Upper lobe of left lung (tissue), 6 donors: ENCODE data around the gene ARAP1. TPM values are rescaled to one million over a fixed set of nuclear protein-coding genes. Genes with fewer than 3 reads are reported as not detected.

Source experiments
- ATAC-seq, 2 donors: fragments of 200-7000 bp; cut with Tn5 transposase; one replicate each; pipeline ENCODE4 v1.9.1; 2022; ENCODE audit warnings: mild to moderate bottlenecking in 2 of 2, moderate library complexity in 2 of 2; ENCODE audit not compliant: low FRiP score in 2 of 2
- DNase-seq, 2 donors: peaks; one replicate each; pipeline ENCODE4 v3.0.0-alpha.2; 2019 to 2020
- H3K27ac ChIP-seq, 4 donors: fragments of 200-600 bp; sonication (generic); one replicate each; pipeline ENCODE4 v1.5.1; 2016 to 2019
- H3K27me3 ChIP-seq, 4 donors: fragments of 200-600 bp; sonication (generic); one replicate each; pipeline ENCODE4 v1.5.1; 2017 to 2019
- H3K36me3 ChIP-seq, 4 donors: fragments of 200-600 bp; sonication (generic); one replicate each; pipeline ENCODE4 v1.5.1; 2016 to 2019
- H3K4me1 ChIP-seq, 4 donors: fragments of 200-600 bp; sonication (generic); one replicate each; pipeline ENCODE4 v1.5.1; 2018 to 2019
- H3K4me3 ChIP-seq, 4 donors: fragments of 200-600 bp; sonication (generic); one replicate each; pipeline ENCODE4 v1.5.1; 2017 to 2019; ENCODE audit warnings: mild to moderate bottlenecking in 2 of 4, moderate library complexity in 1 of 4
- H3K9me3 ChIP-seq, 4 donors: fragments of 200-600 bp; sonication (generic); one replicate each; pipeline ENCODE4 v1.5.1; 2018 to 2019
- EP300 ChIP-seq, 4 donors: sonication (generic); formaldehyde crosslinking; IDR thresholded peaks; one replicate each; pipeline ENCODE4 v1.5.1; 2017; ENCODE audit warnings: antibody characterized with exemption in 4 of 4, control low read depth in 2 of 4
- POLR2A ChIP-seq, 4 donors: fragments of 450-650 bp; IDR thresholded peaks; one replicate each; pipeline ENCODE4 v1.5.1; 2016 to 2017; ENCODE audit warnings: antibody characterized with exemption in 4 of 4, mild to moderate bottlenecking in 2 of 4
- POLR2AphosphoS5 ChIP-seq, 2 donors: sonication (generic); formaldehyde crosslinking; IDR thresholded peaks; one replicate each; pipeline ENCODE4 v1.5.1; 2017; ENCODE audit warnings: antibody characterized with exemption in 2 of 2
- WGBS, 2 donors: methylation state at CpG; one replicate each; pipeline ENCODE4 v1.1.5; 2017 to 2018; 5-methylcytosine and 5-hydroxymethylcytosine counted together
- total RNA-seq, 6 donors: library from RNA; depleted of rRNA in 4 of 6; stranded (reverse); fragments of >200 nt in 4 of 6; gene quantifications; one replicate each; pipeline versions ENCODE4 v1.1.0 to v1.2.1, GENCODE V29; 2016 to 2021
- TF ChIP-seq, protein P1 (sequence below), 6 experiments: fragments of 450-650 bp in 4 of 6; fragments of 200-600 bp in 2 of 6; sonication (generic) in 2 of 6; IDR thresholded peaks; one replicate each; pipeline ENCODE4 v1.5.1; 2016 to 2019; ENCODE audit warnings: antibody characterized with exemption in 6 of 6
- donor health status: DM: no; HTN: no; CAD: no; lungs with moderate emphysema.
- donor health status: DM: no; HTN: yes; CAD: no; lungs with severe emphysema.

Gene ARAP1
- total RNA-seq, 6 donors from 2014 or later, result 217 to 1,154 (median 269) TPM

DNA sequence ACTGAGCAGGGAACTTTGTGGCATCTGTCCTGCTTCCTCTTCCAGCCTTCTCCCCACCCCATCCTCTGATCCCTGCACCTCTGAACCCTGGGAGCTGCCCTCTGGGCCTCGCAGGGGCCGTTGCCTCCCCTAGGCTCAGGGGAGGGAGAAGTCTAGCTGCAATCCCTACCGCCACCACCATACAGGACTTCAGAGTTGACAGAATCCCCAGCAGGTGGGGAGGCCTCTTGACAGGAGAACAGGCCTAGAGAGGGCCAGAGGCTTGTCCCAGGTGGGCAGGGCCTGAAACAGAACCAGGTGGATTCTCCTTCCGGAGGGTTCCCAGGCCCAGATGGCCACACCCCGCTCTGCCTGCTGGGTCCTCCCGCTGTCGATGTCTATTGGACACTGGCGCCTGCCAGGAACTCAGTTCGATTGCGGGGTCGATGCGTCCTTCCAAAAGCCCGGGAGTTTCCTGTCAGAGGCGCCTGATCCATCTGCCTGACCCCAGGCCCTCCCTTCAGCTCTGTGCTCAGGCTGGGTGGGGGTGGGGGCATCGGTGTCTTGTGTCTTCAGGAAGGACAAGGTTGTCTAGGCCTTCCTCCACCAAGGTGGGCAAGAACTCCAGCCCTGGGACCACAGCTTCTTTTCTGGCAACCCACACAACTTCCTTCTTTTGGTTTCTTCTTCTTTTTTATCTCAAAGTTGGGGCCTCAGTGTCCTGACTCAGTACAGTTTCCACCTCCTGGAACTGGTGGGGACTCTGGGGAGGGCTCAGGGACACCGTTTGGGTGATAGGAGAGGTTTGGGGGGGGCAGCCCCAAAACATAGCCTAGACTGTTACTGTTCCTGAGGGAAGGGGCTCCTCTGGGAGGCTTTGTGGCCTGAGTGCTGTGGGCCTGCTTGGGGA, 35.3 kb upstream of the ARAP1 start:
- Histone ChIP-seq H3K27me3 (no peaks in the 10 kb centered on the region), H3K9me3 (no peaks in the 10 kb centered on the region), H3K36me3 (no peaks in the 10 kb centered on the region), H3K27ac (peak overlapping the region; percentile 60 to 83 (median 71)), H3K4me1 (peaks cover 20 to 58% (median 48%) of the 10 kb centered on the region in 4 donors), H3K4me3 (no peak overlapping the region)
- WGBS, 2 donors, result 45 to 51% methylated on average over 12 of the region's 16 CpGs
- peak in 1 of 2 donors; percentile 58 for DNase-seq
- TF ChIP-seq, protein P1, sequence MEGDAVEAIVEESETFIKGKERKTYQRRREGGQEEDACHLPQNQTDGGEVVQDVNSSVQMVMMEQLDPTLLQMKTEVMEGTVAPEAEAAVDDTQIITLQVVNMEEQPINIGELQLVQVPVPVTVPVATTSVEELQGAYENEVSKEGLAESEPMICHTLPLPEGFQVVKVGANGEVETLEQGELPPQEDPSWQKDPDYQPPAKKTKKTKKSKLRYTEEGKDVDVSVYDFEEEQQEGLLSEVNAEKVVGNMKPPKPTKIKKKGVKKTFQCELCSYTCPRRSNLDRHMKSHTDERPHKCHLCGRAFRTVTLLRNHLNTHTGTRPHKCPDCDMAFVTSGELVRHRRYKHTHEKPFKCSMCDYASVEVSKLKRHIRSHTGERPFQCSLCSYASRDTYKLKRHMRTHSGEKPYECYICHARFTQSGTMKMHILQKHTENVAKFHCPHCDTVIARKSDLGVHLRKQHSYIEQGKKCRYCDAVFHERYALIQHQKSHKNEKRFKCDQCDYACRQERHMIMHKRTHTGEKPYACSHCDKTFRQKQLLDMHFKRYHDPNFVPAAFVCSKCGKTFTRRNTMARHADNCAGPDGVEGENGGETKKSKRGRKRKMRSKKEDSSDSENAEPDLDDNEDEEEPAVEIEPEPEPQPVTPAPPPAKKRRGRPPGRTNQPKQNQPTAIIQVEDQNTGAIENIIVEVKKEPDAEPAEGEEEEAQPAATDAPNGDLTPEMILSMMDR (IDR thresholded peaks at IDR 0.05), result peak in 3 of 6 experiments; percentile 20 to 36 (median 35)
- TF ChIP-seq EP300 (IDR thresholded peaks at IDR 0.05), result no peak
- peak in 1 of 2 donors; percentile 31 for ATAC-seq

DNA sequence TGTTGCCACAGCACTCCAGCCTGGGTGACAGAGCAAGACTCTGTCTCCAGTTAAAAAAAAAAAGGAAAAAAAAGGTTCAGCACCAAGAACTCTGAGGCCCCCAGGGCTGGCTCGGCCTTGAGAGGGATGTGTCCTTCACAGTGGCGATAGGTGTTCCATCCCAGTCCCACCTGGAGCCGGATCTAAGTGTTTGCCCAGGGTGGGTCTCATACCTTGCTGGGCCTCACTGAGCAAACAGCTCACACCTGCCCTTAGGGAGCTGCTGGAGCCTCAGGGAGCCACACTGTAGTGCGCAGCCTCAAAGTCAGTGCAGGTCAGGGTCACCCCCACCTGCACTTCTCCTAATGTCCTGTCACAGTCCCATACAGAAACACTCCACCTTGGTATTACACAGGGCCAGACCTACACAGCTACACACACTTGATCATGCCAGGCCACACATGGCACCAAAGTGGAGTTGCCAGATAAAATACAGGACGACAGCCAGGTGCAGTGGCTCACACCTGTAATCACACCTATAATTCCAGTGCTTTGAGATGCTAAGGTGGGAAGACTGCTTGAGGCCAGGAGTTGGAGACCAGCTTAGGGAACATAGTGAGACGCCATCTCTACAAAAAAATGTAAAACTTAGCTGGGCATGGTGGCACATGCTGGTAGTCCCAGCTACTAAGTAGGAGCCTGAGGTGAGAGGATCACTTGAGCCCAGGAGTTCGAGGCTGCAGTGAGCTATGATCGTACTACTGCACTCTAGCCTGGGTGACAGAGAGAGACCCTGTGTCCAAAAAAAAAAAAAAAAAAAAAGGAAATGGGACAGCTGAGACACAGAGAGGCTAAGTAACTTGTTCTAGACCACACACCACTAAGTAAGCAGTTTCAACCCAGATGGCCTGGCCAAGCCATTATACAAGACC, 34.4 kb upstream of the ARAP1 start:
- peak; percentile 40 to 86 for ATAC-seq
- peak in 1 of 2 donors; percentile 92 for DNase-seq

DNA sequence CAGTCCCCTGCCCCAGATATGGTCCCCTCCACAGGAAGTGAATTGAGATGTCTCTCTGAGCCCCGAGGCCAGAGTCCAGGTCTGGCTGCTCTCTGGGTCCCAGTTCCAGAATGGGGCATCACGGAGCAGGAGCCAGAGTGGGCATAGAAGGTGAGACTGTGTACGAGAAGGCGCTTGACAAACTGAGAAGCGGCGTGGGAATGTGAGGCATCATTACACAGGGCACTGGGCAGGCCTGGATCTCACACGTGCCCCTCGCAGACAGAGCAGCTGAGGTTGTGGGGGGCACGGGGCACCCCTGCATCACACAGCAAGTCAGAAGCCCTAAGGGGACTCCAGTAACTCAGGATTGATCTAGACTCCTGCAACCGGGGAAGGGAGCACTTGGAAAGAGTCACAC, 32.5 kb upstream of the ARAP1 start:
- TF ChIP-seq EP300 (IDR thresholded peaks at IDR 0.05), result no peak
- no peak for TF ChIP-seq POLR2A (IDR thresholded peaks at IDR 0.05)
- TF ChIP-seq, protein P1 (IDR thresholded peaks at IDR 0.05), result no peak
- TF ChIP-seq POLR2AphosphoS5 (IDR thresholded peaks at IDR 0.05), result no peak
- no peaks in the 10 kb centered on the region for H3K27me3 ChIP-seq
- H3K27ac ChIP-seq, result peak overlapping the region in 2 of 4 donors; percentile 4 to 81
- H3K9me3 ChIP-seq, result no peaks in the 10 kb centered on the region
- H3K4me3 ChIP-seq, result no peak overlapping the region
- ATAC-seq (no peak), DNase-seq (peak in 1 of 2 donors; percentile 33)
- no peaks in the 10 kb centered on the region for H3K36me3 ChIP-seq
- H3K4me1 ChIP-seq, result peaks cover 39 to 66% (median 57%) of the 10 kb centered on the region in 4 donors
- WGBS, 2 donors, result 87 to 89% methylated on average over 10 of the region's 10 CpGs

More for the DNA sequence above, 34.4 kb upstream of the ARAP1 start:
- Histone ChIP-seq H3K27ac (peak overlapping the region; percentile 60 to 83 (median 71)), H3K4me3 (no peak overlapping the region), H3K9me3 (no peaks in the 10 kb centered on the region), H3K36me3 (no peaks in the 10 kb centered on the region), H3K4me1 (peaks cover 25 to 63% (median 53%) of the 10 kb centered on the region in 4 donors), H3K27me3 (no peaks in the 10 kb centered on the region)
- TF ChIP-seq POLR2AphosphoS5 (IDR thresholded peaks at IDR 0.05), result no peak
- TF ChIP-seq POLR2A (IDR thresholded peaks at IDR 0.05), result peak in 1 of 4 donors; percentile 24
- peak in 1 of 4 donors; percentile 10 for TF ChIP-seq EP300 (IDR thresholded peaks at IDR 0.05)
- TF ChIP-seq, protein P1 (IDR thresholded peaks at IDR 0.05), result peak in 2 of 6 experiments; percentile 21 to 26
- WGBS, 2 donors, result 55 to 61% methylated on average over 7 to 8 of the region's 8 CpGs

DNA sequence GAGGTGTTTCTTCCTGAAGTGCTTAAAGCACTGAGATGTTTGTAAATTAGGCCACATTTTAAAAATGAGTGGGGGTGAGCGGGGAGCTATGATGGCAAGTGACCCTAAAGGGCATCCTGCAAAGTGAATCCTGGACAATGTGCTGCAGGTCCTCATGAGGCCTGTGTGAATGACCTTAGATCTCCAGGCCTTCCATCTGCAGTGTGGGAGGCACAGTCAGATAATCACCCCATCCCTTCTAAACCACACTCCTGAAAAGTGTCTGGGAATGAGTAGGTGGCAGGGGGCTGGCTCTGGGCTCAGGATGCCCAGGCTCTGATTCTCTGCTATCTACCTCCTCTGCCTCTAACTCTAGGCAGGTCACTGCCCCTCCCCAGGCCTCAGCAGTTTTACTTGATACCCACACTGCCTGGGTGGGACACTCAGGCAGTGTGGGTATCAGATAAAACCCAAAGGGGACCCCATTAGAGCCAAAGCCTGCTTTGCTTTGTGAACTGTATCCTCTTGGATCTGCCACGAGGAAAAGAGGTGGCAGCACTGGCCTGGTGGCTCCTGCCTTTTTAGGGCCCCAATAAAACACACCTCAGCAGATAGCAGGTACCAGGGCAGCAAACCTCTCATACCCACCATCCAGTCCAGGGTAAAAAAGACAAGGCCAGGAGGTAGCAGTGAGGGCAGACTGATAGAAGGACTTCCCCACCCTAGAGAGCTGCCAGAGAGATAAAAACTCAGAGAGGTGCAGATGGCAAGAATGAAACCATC, 31.1 kb upstream of the ARAP1 start:
- Histone ChIP-seq H3K9me3 (no peaks in the 10 kb centered on the region), H3K27ac (peak overlapping the region in 2 of 4 donors; percentile 4 to 89), H3K36me3 (no peaks in the 10 kb centered on the region), H3K4me1 (peaks cover 43 to 68% (median 55%) of the 10 kb centered on the region in 4 donors), H3K27me3 (no peaks in the 10 kb centered on the region), H3K4me3 (no peak overlapping the region)
- 82 to 94% methylated on average over 1 to 2 of the region's 2 CpGs for WGBS, 2 donors
- DNase-seq (no peak), ATAC-seq (no peak)
- TF ChIP-seq EP300 (IDR thresholded peaks at IDR 0.05) (no peak), POLR2AphosphoS5 (IDR thresholded peaks at IDR 0.05) (no peak), POLR2A (IDR thresholded peaks at IDR 0.05) (no peak)
- TF ChIP-seq, protein P1 (IDR thresholded peaks at IDR 0.05), result no peak
